ENCODE results near the gene ERC2. TPM values are rescaled to one million over a fixed set of nuclear protein-coding genes. Genes with fewer than 3 reads are reported as not detected.

The ERC2 gene
- total RNA-seq, 1 experiment from 2014 or later, result 0.90 TPM

GRCh38 chr3:56209982-56210751 lies 258.1 kb downstream of the ERC2 start:
- H3K36me3 ChIP-seq (ENCODE audit: insufficient read depth, low read length, poor library complexity, severe bottlenecking), result no peaks in the 10 kb centered on the region
- ChIA-PET CTCF (no interaction called here), POLR2A (ENCODE audit: low non-redundant PET) (no interaction called here)
- no peaks in the 10 kb centered on the region for H3K27me3 ChIP-seq (replicated peaks; ENCODE audit: insufficient read depth, low read depth, low read length, poor library complexity)
- BruUV-seq (replicated peaks), result no TSS peak
- DNase-seq (ENCODE audit: low spot score), result no peak
- no peak overlapping the region for H3K27ac ChIP-seq (ENCODE audit: low read depth, low read length, poor library complexity, severe bottlenecking)
- H3K4me3 ChIP-seq (ENCODE audit: low read depth, low read length, poor library complexity, severe bottlenecking), result no peak overlapping the region
- intact Hi-C loops (cut with micrococcal nuclease; ENCODE audit: unreplicated experiment), result no loop called here
- H3K4me1 ChIP-seq (ENCODE audit: insufficient read depth, low read length, poor library complexity, severe bottlenecking), result no peaks in the 10 kb centered on the region
- TF ChIP-seq CTCF (conservative IDR thresholded peaks at IDR 0.05; ENCODE audit: low read depth, low read length) (no peak), EZH2 (IDR thresholded peaks at IDR 0.05; ENCODE audit: borderline replicate concordance, low read depth, low read length, poor library complexity, severe bottlenecking) (no peak)
- H3K9me3 ChIP-seq (ENCODE audit: low read depth, low read length, poor library complexity, severe bottlenecking), result no peaks in the 10 kb centered on the region

- Histone ChIP-seq H3K36me3 (ENCODE audit: insufficient read depth, low read length, poor library complexity, severe bottlenecking) (no peaks in the 10 kb centered on the region), H3K4me1 (ENCODE audit: insufficient read depth, low read length, poor library complexity, severe bottlenecking) (no peaks in the 10 kb centered on the region), H3K27me3 (replicated peaks; ENCODE audit: insufficient read depth, low read depth, low read length, poor library complexity) (no peaks in the 10 kb centered on the region), H3K27ac (ENCODE audit: low read depth, low read length, poor library complexity, severe bottlenecking) (no peak overlapping the region), H3K4me3 (ENCODE audit: low read depth, low read length, poor library complexity, severe bottlenecking) (no peak overlapping the region), H3K9me3 (ENCODE audit: low read depth, low read length, poor library complexity, severe bottlenecking) (no peaks in the 10 kb centered on the region)
- ChIA-PET POLR2A (ENCODE audit: low non-redundant PET) (no interaction called here), CTCF (no interaction called here)
- no peak for TF ChIP-seq EZH2 (IDR thresholded peaks at IDR 0.05; ENCODE audit: borderline replicate concordance, low read depth, low read length, poor library complexity, severe bottlenecking)
- no peak for TF ChIP-seq CTCF (conservative IDR thresholded peaks at IDR 0.05; ENCODE audit: low read depth, low read length)
- BruUV-seq (replicated peaks), result no TSS peak
- intact Hi-C loops (cut with micrococcal nuclease; ENCODE audit: unreplicated experiment), result no loop called here
- DNase-seq (ENCODE audit: low spot score), result no peak
Observed at GRCh38 chr3:56207922-56208321, 260.3 kb downstream of the ERC2 start.

GRCh38 chr3:56205406-56205805 lies 262.9 kb downstream of the ERC2 start:
- BruUV-seq (replicated peaks), result no TSS peak
- Histone ChIP-seq H3K4me1 (ENCODE audit: insufficient read depth, low read length, poor library complexity, severe bottlenecking) (no peaks in the 10 kb centered on the region), H3K36me3 (ENCODE audit: insufficient read depth, low read length, poor library complexity, severe bottlenecking) (no peaks in the 10 kb centered on the region), H3K9me3 (ENCODE audit: low read depth, low read length, poor library complexity, severe bottlenecking) (no peaks in the 10 kb centered on the region), H3K27ac (ENCODE audit: low read depth, low read length, poor library complexity, severe bottlenecking) (no peak overlapping the region), H3K27me3 (replicated peaks; ENCODE audit: insufficient read depth, low read depth, low read length, poor library complexity) (no peaks in the 10 kb centered on the region), H3K4me3 (ENCODE audit: low read depth, low read length, poor library complexity, severe bottlenecking) (no peak overlapping the region)
- intact Hi-C loops (cut with micrococcal nuclease; ENCODE audit: unreplicated experiment), result no loop called here
- ChIA-PET POLR2A (ENCODE audit: low non-redundant PET) (no interaction called here), CTCF (no interaction called here)
- no peak for TF ChIP-seq CTCF (conservative IDR thresholded peaks at IDR 0.05; ENCODE audit: low read depth, low read length)
- no peak for TF ChIP-seq EZH2 (IDR thresholded peaks at IDR 0.05; ENCODE audit: borderline replicate concordance, low read depth, low read length, poor library complexity, severe bottlenecking)
- no peak for DNase-seq (ENCODE audit: low spot score)

Data from A673 (cell line).